Measurements from ENCODE around the gene MSTN.

The MSTN gene

GRCh38 chr2:190105554-190105953, 43.0 kb upstream of the MSTN start:
- TF ChIP-seq, protein P1, sequence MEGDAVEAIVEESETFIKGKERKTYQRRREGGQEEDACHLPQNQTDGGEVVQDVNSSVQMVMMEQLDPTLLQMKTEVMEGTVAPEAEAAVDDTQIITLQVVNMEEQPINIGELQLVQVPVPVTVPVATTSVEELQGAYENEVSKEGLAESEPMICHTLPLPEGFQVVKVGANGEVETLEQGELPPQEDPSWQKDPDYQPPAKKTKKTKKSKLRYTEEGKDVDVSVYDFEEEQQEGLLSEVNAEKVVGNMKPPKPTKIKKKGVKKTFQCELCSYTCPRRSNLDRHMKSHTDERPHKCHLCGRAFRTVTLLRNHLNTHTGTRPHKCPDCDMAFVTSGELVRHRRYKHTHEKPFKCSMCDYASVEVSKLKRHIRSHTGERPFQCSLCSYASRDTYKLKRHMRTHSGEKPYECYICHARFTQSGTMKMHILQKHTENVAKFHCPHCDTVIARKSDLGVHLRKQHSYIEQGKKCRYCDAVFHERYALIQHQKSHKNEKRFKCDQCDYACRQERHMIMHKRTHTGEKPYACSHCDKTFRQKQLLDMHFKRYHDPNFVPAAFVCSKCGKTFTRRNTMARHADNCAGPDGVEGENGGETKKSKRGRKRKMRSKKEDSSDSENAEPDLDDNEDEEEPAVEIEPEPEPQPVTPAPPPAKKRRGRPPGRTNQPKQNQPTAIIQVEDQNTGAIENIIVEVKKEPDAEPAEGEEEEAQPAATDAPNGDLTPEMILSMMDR (IDR thresholded peaks at IDR 0.05; ENCODE audit: insufficient read depth, low read length, missing control alignments) = no peak
- no peak for DNase-seq (ENCODE audit: low read depth, low spot score)
- ChIA-PET CTCF (interaction anchor here (0.6 kb wide), 1 partner anchor 15 kb away, joined by 5 read pairs; no protein-coding TSS in a partner anchor), POLR2A (no interaction called here)
- no peak overlapping the region for H3K4me3 ChIP-seq (ENCODE audit: low read depth, low read length)

- no peak overlapping the region for H3K4me3 ChIP-seq (ENCODE audit: low read depth, low read length)
- DNase-seq (ENCODE audit: low read depth, low spot score) = no peak
- CTCF ChIA-PET = interaction anchor here (1.7 kb wide), 1 partner anchor 174 kb away, joined by 3 read pairs; no protein-coding TSS in a partner anchor
- TF ChIP-seq, protein P1 (IDR thresholded peaks at IDR 0.05; ENCODE audit: insufficient read depth, low read length, missing control alignments) = no peak
- POLR2A ChIA-PET = no interaction called here
Observed at GRCh38 chr2:190103144-190103543, 40.6 kb upstream of the MSTN start.

DNA sequence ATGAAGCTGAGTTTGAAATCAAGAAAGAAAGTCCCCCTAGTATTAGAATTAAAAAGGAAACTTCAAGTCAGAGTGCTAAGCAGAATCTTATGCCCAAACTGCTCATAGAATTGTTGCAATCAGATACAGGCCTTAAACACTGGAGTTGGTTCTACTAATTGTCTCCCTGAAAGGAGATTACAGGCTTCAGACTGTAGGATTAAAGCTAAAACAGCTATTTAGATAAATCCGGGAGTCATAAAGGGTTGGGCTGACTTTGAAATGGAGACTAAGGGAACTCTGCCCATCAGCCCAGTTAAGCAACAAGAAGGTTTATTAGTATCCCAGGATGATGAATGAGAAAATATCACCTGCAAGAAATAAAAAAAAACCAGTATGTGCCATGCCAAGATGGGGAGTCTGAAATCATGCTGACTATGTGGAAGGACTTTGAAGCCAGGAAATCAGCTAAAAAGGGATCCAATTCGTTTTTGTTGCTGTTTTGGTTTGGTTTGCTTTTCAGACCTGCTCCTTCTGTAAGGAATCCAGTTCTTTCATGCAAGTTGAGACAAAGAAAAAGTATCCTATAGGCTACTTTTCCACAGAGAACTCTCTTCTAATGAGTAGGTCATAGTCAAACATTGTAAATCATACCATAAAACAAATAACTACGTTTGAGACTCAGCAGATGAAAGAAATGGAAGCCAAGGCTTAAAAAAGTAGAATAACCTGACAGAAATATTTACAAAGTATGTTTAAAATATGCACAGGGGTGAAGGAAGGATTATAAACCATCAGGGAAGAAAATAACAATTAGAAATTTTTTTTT, 37.6 kb upstream of the MSTN start:
- no peak for DNase-seq (ENCODE audit: low read depth, low spot score)
- TF ChIP-seq, protein P1 (IDR thresholded peaks at IDR 0.05; ENCODE audit: insufficient read depth, low read length, missing control alignments) = no peak
- no peak overlapping the region for H3K4me3 ChIP-seq (ENCODE audit: low read depth, low read length)
- CTCF ChIA-PET = interaction anchor here (1.5 kb wide), 1 partner anchor 176 kb away, joined by 4 read pairs; no protein-coding TSS in a partner anchor
- POLR2A ChIA-PET = no interaction called here

DNA sequence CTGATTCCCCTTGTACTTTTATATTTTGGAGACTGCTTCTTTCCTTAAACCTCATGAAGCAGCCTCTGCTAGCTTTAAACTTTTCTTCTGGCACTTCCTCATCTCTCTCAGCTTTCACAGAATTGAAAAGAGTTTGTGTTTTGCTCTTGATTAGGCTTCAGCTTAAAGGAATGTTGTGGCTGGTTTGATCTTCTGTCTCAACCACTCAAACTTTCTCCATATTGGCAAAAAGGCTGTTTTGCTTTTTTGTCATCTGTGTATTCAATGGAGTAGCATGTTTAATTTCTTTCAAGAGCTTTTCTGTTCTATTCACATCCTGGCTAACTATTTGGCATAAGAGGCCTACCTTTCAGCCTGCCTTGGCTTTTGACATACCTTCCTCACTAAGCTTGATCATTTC, 36.3 kb upstream of the MSTN start:
- TF ChIP-seq, protein P1 (IDR thresholded peaks at IDR 0.05; ENCODE audit: insufficient read depth, low read length, missing control alignments) = no peak
- no peak overlapping the region for H3K4me3 ChIP-seq (ENCODE audit: low read depth, low read length)
- CTCF ChIA-PET = interaction anchor here (1.5 to 1.7 kb wide), 2 partner anchors 10 to 178 kb away, joined by 4 to 8 read pairs; no protein-coding TSS in a partner anchor
- POLR2A ChIA-PET = no interaction called here
- DNase-seq (ENCODE audit: low read depth, low spot score) = no peak

GRCh38 chr2:190097115-190097514, 34.6 kb upstream of the MSTN start:
- H3K4me3 ChIP-seq (ENCODE audit: low read depth, low read length) = no peak overlapping the region
- ChIA-PET CTCF (no interaction called here), POLR2A (no interaction called here)
- TF ChIP-seq, protein P1 (IDR thresholded peaks at IDR 0.05; ENCODE audit: insufficient read depth, low read length, missing control alignments) = no peak
- DNase-seq (ENCODE audit: low read depth, low spot score) = no peak

GRCh38 chr2:190094316-190094871, 31.9 kb upstream of the MSTN start:
- TF ChIP-seq, protein P1 (IDR thresholded peaks at IDR 0.05; ENCODE audit: insufficient read depth, low read length, missing control alignments) = no peak
- no peak overlapping the region for H3K4me3 ChIP-seq (ENCODE audit: low read depth, low read length)
- CTCF ChIA-PET = interaction anchor here (0.7 to 1.7 kb wide), 4 partner anchors 13 to 183 kb away, joined by 3 to 5 read pairs (median 4); no protein-coding TSS in a partner anchor
- POLR2A ChIA-PET = no interaction called here
- DNase-seq (ENCODE audit: low read depth, low spot score) = no peak

Data from AG04449 (cell line).